HG02571 (cell line): ENCODE results near the gene C2CD5.
"Not testable (repeated sequence)": the region's sequence is repeated elsewhere in the genome, so short reads cannot be mapped to it uniquely, and the experiment has no call there.

ENCODE experiments used
- ATAC-seq: cut with Tn5 transposase; IDR thresholded peaks from one replicate; pipeline ENCODE4 v1.9.1; 2021; ENCODE audit warnings: mild to moderate bottlenecking, moderate library complexity; ENCODE audit not compliant: unreplicated experiment

The C2CD5 gene

GRCh38 chr12:22536346-22536945 lies 7.9 kb downstream of the C2CD5 start:
- ATAC-seq = no peak

GRCh38 chr12:22535478-22535877 lies 8.9 kb downstream of the C2CD5 start:
- ATAC-seq = no peak

GRCh38 chr12:22535038-22535437 lies 9.3 kb downstream of the C2CD5 start:
- ATAC-seq = no peak

- ATAC-seq = no peak
These were observed 11.2 kb downstream of the C2CD5 start for GRCh38 chr12:22533155-22533554.

- ATAC-seq = no peak
These were observed 12.0 kb downstream of the C2CD5 start for GRCh38 chr12:22532317-22532716.

GRCh38 chr12:22531205-22531604 lies 13.1 kb downstream of the C2CD5 start:
- ATAC-seq = no peak

- ATAC-seq = peak; percentile 74
These were observed 14.9 kb downstream of the C2CD5 start for GRCh38 chr12:22529281-22530060.

GRCh38 chr12:22527999-22528398 lies 16.3 kb downstream of the C2CD5 start:
- ATAC-seq = no peak

GRCh38 chr12:22526836-22527235 lies 17.5 kb downstream of the C2CD5 start:
- ATAC-seq = no peak

GRCh38 chr12:22525426-22525825 lies 18.9 kb downstream of the C2CD5 start:
- no peak for ATAC-seq

- ATAC-seq = no peak
These were observed 25.3 kb downstream of the C2CD5 start for GRCh38 chr12:22518998-22519397.

- no peak for ATAC-seq
These were observed 26.2 kb downstream of the C2CD5 start for GRCh38 chr12:22518060-22518719.

GRCh38 chr12:22514875-22515274 lies 29.5 kb downstream of the C2CD5 start:
- ATAC-seq = no peak

GRCh38 chr12:22505826-22506225 lies 38.5 kb downstream of the C2CD5 start:
- no peak for ATAC-seq

GRCh38 chr12:22500100-22500499 lies 44.2 kb downstream of the C2CD5 start:
- no peak for ATAC-seq

- ATAC-seq = no peak
These were observed 44.9 kb downstream of the C2CD5 start for GRCh38 chr12:22499445-22499844.

GRCh38 chr12:22494319-22494718 lies 50.0 kb downstream of the C2CD5 start:
- no peak for ATAC-seq

- ATAC-seq = no peak
These were observed 53.3 kb downstream of the C2CD5 start for GRCh38 chr12:22491034-22491433.

GRCh38 chr12:22488478-22488877 lies 55.9 kb downstream of the C2CD5 start:
- ATAC-seq = no peak

- ATAC-seq = not testable (repeated sequence)
These were observed 56.7 kb downstream of the C2CD5 start for GRCh38 chr12:22487683-22488082.

GRCh38 chr12:22481547-22482104 lies 62.7 kb downstream of the C2CD5 start:
- ATAC-seq = no peak

- not testable (repeated sequence) for ATAC-seq
These were observed 63.5 kb downstream of the C2CD5 start for GRCh38 chr12:22480814-22481213.
